Measurements from ENCODE around the gene ABCC4.

GRCh38 chr13:95222733-95223018 is 78.6 kb downstream of the ABCC4 start:
- TF ChIP-seq EZH2 (IDR thresholded peaks at IDR 0.05) (no peak), POLR2AphosphoS5 (IDR thresholded peaks at IDR 0.05; ENCODE audit: borderline replicate concordance, low read depth, low read length) (no peak), FOXP2 (optimal IDR thresholded peaks at IDR 0.05; ENCODE audit: control extremely low read depth, extremely low read length, insufficient read depth) (no peak)

Measured in SK-N-MC (cell line).